DOHH2 (cell line): Measurements from ENCODE around the gene LDAH.

Experiments
- EZH2phosphoT487 ChIP-seq: fragments of 200-600 bp; sonication (generic); IDR thresholded peaks from 2 replicates; pipeline ENCODE4 v1.6.1; 2017; ENCODE audit warnings: borderline replicate concordance, mild to moderate bottlenecking, antibody characterized with exemption, low read length, moderate library complexity, mixed read lengths
- TF ChIP-seq, protein P1 (sequence below): fragments of 200-600 bp; sonication (generic); IDR thresholded peaks from one replicate; pipeline ENCODE4 v1.5.1; 2014; ENCODE audit warnings: antibody characterized with exemption, mild to moderate bottlenecking, low read depth, low read length; ENCODE audit not compliant: poor library complexity, severe bottlenecking

DNA sequence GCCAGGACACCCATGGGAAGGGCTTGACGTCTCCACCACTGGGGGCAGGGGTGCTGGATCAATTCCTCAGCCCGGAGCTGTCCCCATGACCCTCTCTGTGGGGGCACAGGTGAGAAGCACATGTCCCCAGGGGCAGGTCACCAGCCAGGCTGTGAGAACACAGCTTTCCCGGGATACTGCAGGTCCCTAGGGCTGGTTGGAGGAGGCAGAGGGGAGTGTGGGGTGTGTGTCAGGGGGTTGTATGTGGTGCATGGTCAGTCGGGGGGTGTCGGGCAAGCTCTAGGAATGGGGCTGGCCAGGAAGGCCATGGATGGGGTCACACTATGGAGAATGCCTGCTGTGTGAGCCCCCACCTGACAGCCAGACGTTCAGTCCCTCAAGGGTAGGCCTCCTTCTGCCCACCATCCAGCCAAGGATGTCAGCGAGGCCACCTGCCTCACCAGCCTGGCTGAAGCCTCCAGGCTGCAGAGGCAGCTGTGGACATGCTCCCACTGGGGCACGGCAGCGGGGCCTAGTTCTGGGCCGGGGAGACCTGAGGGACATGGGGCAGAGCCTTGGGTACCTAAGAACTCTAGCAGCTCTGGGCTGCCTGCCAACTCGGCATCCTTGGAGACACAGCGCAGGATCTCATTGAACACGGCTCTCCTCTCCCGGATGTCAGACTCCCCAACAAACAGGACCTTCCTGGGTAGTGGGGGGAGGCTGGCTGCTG is 182.3 kb downstream of the LDAH start:
- TF ChIP-seq, protein P1, sequence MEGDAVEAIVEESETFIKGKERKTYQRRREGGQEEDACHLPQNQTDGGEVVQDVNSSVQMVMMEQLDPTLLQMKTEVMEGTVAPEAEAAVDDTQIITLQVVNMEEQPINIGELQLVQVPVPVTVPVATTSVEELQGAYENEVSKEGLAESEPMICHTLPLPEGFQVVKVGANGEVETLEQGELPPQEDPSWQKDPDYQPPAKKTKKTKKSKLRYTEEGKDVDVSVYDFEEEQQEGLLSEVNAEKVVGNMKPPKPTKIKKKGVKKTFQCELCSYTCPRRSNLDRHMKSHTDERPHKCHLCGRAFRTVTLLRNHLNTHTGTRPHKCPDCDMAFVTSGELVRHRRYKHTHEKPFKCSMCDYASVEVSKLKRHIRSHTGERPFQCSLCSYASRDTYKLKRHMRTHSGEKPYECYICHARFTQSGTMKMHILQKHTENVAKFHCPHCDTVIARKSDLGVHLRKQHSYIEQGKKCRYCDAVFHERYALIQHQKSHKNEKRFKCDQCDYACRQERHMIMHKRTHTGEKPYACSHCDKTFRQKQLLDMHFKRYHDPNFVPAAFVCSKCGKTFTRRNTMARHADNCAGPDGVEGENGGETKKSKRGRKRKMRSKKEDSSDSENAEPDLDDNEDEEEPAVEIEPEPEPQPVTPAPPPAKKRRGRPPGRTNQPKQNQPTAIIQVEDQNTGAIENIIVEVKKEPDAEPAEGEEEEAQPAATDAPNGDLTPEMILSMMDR, result no peak
- no peak for TF ChIP-seq EZH2phosphoT487
